Endothelial cell of umbilical vein (primary cell): Measurements from ENCODE around the gene RNF217. TPM values are rescaled to one million over a fixed set of nuclear protein-coding genes. Genes with fewer than 3 reads are reported as not detected.
"Not testable (repeated sequence)": the region's sequence is repeated elsewhere in the genome, so short reads cannot be mapped to it uniquely, and the experiment has no call there.

Experiments used
- BruUV-seq: library from RNA; stranded (reverse); fragments of 400-500 nt; replicated peaks from 2 replicates; lab custom pipeline; 2021; lab: Mats Ljungman, UMichigan
- CTCF ChIA-PET: fragments of 300-600, 350-600 bp; sonication (Branson Sonifier 250); formaldehyde crosslinking; loops from one replicate; lab custom pipeline; 2021; ENCODE audit warnings: antibody characterized with exemption, inconsistent platforms; lab: Charles Lee
- POLR2A ChIA-PET: fragments of 300-600, 350-600 bp; sonication (Branson Sonifier 250); formaldehyde crosslinking; loops from one replicate; lab custom pipeline; 2021; ENCODE audit warnings: antibody characterized with exemption, inconsistent platforms; lab: Charles Lee
- DNase-seq: peaks from one replicate; pipeline ENCODE4 v3.0.0-alpha.2; 2011; ENCODE audit warnings: low read depth, low spot score
- FAIRE-seq: peaks from 2 replicates; lab custom pipeline; 2011; peaks lifted over from hg19 to GRCh38; lab: Jason Lieb, UNC
- H2AFZ ChIP-seq: 2 replicates; pipeline ENCODE4 v1.6.0; 2012; ENCODE audit warnings: low read depth, low read length, control low read depth, inconsistent platforms
- H3K27ac ChIP-seq: 2 replicates; pipeline ENCODE4 v1.5.1; 2011; ENCODE audit warnings: low read depth, mild to moderate bottlenecking, control low read depth, low read length, moderate library complexity; ENCODE audit not compliant: insufficient read depth
- H3K27me3 ChIP-seq, 2 experiments: 2 replicates each; pipeline versions ENCODE4 v1.6.0 to v1.6.1; 2011; ENCODE audit warnings: low read length in 2 of 2, mixed read lengths in 1 of 2; ENCODE audit not compliant: control insufficient read depth in 2 of 2, insufficient read depth in 2 of 2
- H3K36me3 ChIP-seq, 2 experiments: 2 replicates in 1 of 2; 3 replicates in 1 of 2; pipeline ENCODE4 v1.5.1; 2011; ENCODE audit warnings: low read length in 2 of 2, mild to moderate bottlenecking in 1 of 2, moderate library complexity in 1 of 2; ENCODE audit not compliant: control insufficient read depth in 2 of 2, insufficient read depth in 2 of 2; ENCODE audit errors: extremely low read depth in 1 of 2
- H3K4me1 ChIP-seq: 3 replicates; pipeline ENCODE4 v1.5.1; 2011; ENCODE audit warnings: mild to moderate bottlenecking, low read length; ENCODE audit not compliant: control insufficient read depth, insufficient read depth; ENCODE audit errors: extremely low read depth
- H3K4me2 ChIP-seq: 2 replicates; pipeline ENCODE4 v1.6.1; 2011; ENCODE audit warnings: low read length, control low read depth, mixed read lengths; ENCODE audit not compliant: insufficient read depth
- H3K4me3 ChIP-seq, 3 experiments: fragments of 200-600 bp in 1 of 3; sonication (generic), shearing (Covaris generic) in 1 of 3; replicated peaks in 1 of 3; 2 replicates each; pipeline ENCODE4 v1.5.1; 2011 to 2016; ENCODE audit warnings: control low read depth in 3 of 3, low read length in 3 of 3, mild to moderate bottlenecking in 2 of 3, inconsistent platforms in 1 of 3, low read depth in 1 of 3, moderate library complexity in 1 of 3; ENCODE audit not compliant: insufficient read depth in 1 of 3
- H3K79me2 ChIP-seq: 2 replicates; pipeline ENCODE4 v1.6.0; 2012; ENCODE audit warnings: low read length, inconsistent platforms; ENCODE audit not compliant: control insufficient read depth, insufficient read depth
- H3K9ac ChIP-seq: replicated peaks from 2 replicates; pipeline ENCODE3; 2011; ENCODE audit warnings: low read length, control low read depth; ENCODE audit not compliant: insufficient read depth; ENCODE audit errors: extremely low read depth
- H3K9me1 ChIP-seq: replicated peaks from 3 replicates; pipeline ENCODE4 v1.6.0; 2011; ENCODE audit warnings: mild to moderate bottlenecking, low read length; ENCODE audit not compliant: control insufficient read depth, insufficient read depth; ENCODE audit errors: extremely low read depth
- H3K9me3 ChIP-seq: replicated peaks from 2 replicates; pipeline ENCODE4 v1.5.1; 2012; ENCODE audit warnings: low read length, inconsistent platforms; ENCODE audit not compliant: control insufficient read depth, insufficient read depth
- H4K20me1 ChIP-seq: replicated peaks from 2 replicates; pipeline ENCODE3; 2011; ENCODE audit warnings: mild to moderate bottlenecking, low read length; ENCODE audit not compliant: control insufficient read depth, insufficient read depth; ENCODE audit errors: extremely low read depth
- CTCF ChIP-seq, 2 donors: IDR thresholded peaks; 1 replicate in 1 of 2; 2 replicates in 1 of 2; pipeline ENCODE4 v1.5.1; 2011; ENCODE audit warnings: low read length in 2 of 2, mild to moderate bottlenecking in 2 of 2, moderate library complexity in 2 of 2, control low read depth in 1 of 2, inconsistent platforms in 1 of 2, low read depth in 1 of 2; ENCODE audit not compliant: insufficient read depth in 1 of 2; ENCODE audit errors: extremely low read depth in 1 of 2
- EZH2 ChIP-seq: IDR thresholded peaks from 2 replicates; pipeline ENCODE4 v1.6.1; 2012; ENCODE audit warnings: borderline replicate concordance, low read depth, mild to moderate bottlenecking, moderate library complexity, low read length, inconsistent platforms; ENCODE audit not compliant: severe bottlenecking
- FOS ChIP-seq: IDR thresholded peaks from 2 replicates; pipeline ENCODE4 v1.6.1; 2011; ENCODE audit warnings: mild to moderate bottlenecking, low read length, moderate library complexity, borderline replicate concordance; ENCODE audit not compliant: insufficient read depth
- GATA2 ChIP-seq: IDR thresholded peaks from 2 replicates; pipeline ENCODE4 v1.7.0; 2011; ENCODE audit warnings: low read depth, mild to moderate bottlenecking, moderate library complexity, mixed read lengths, low read length; ENCODE audit not compliant: insufficient read length, insufficient read depth
- JUN ChIP-seq: IDR thresholded peaks from 2 replicates; pipeline ENCODE4 v1.6.1; 2011; ENCODE audit warnings: borderline replicate concordance, low read depth; ENCODE audit not compliant: insufficient read length, insufficient read depth
- MAX ChIP-seq: IDR thresholded peaks from 2 replicates; pipeline ENCODE4 v1.6.1; 2011; ENCODE audit not compliant: insufficient read depth, insufficient read length
- MYC ChIP-seq: IDR thresholded peaks from one replicate; pipeline ENCODE4 v1.6.1; 2011; ENCODE audit warnings: mild to moderate bottlenecking, low read depth, low read length
- POLR2A ChIP-seq: IDR thresholded peaks from 2 replicates; pipeline ENCODE4 v1.6.1; 2012; ENCODE audit warnings: low read depth, mild to moderate bottlenecking, control low read depth, low read length
- POLR2AphosphoS5 ChIP-seq: IDR thresholded peaks from 2 replicates; pipeline ENCODE4 v1.6.1; 2012; ENCODE audit warnings: low read depth, mild to moderate bottlenecking, control low read depth, low read length, moderate library complexity; ENCODE audit not compliant: insufficient read depth
- dilution Hi-C: fragments of 300-500 bp; cut with MboI; formaldehyde crosslinking; loops from one replicate; pipeline ENCODE4 v1.15.0; 2019; ENCODE audit warnings: low sequenced_read_pairs; ENCODE audit not compliant: extremely low pct_ligation_motif_present
- intact Hi-C: fragments of 100-400 bp; cut with micrococcal nuclease; formaldehyde crosslinking; loops from one replicate; pipeline ENCODE4 v1.10.0; 2022
- polyA plus RNA-seq, 4 experiments: library from polyadenylated mRNA; depleted of rRNA in 3 of 4; stranded (reverse) in 3 of 4; unstranded in 1 of 4; fragments of >200 nt; gene quantifications; 2 replicates each; pipeline versions ENCODE4 v1.2.1 to v1.2.3, GENCODE V29; 2011 to 2012; ENCODE audit warnings: missing spikeins in 1 of 4
- total RNA-seq: library from RNA; stranded (reverse); gene quantifications from 2 replicates; pipeline ENCODE4 v1.2.3, GENCODE V29; 2021

The RNF217 gene
- total and polyA plus RNA-seq, 2 donors (not counting 3 experiments of a cell fraction or from before 2014, with no cell fraction given), result 8.8 to 32.5 TPM

DNA sequence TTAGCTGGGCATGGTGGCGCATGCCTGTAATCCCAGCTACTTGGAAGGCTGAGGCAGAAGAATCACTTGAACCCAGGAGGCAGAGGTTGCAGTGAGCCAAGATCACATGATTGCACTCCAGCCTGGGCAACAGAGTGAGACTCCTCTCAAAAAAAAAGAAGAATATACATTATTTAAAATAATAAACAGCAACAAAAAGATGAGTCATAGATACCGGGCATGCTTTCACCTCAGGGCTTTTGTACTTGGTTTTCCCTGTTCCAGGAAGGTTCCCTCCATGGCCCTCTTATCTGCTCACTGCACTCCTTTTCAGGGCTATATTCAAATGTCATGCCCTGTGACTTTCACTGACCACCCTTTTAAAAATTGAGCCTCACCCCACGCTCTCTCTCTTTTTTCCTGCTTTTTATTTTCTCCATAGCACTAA, 3.2 kb downstream of the RNF217 start:
- DNase-seq (peak; percentile 62), FAIRE-seq (peak; percentile 80)
- peaks cover 71% of the 10 kb centered on the region for H3K79me2 ChIP-seq
- intact Hi-C loops, result loop anchor here (2.0 kb wide), 1 partner anchor 49 kb away; no protein-coding TSS in a partner anchor
- H4K20me1 ChIP-seq, H2AFZ ChIP-seq, H3K36me3 ChIP-seq, BruUV-seq, H3K9me3 ChIP-seq, dilution Hi-C loops, H3K9ac ChIP-seq, H3K27me3 ChIP-seq, POLR2A ChIA-PET, H3K9me1 ChIP-seq: not testable (repeated sequence)
- CTCF ChIA-PET, result interaction anchor here (1.0 to 1.4 kb wide), 2 partner anchors 10 to 149 kb away, joined by 3 to 7 read pairs; no protein-coding TSS in a partner anchor
- peak overlapping the region; percentile 32 for H3K4me2 ChIP-seq
- TF ChIP-seq JUN, result peak; percentile 60
- TF ChIP-seq FOS, result peak; percentile 54
- peak; percentile 33 for TF ChIP-seq GATA2
- peaks cover 48% of the 10 kb centered on the region for H3K4me1 ChIP-seq
- peak overlapping the region; percentile 50 for H3K27ac ChIP-seq
- peak overlapping the region in 1 of 3 experiments; percentile 3 for H3K4me3 ChIP-seq

DNA sequence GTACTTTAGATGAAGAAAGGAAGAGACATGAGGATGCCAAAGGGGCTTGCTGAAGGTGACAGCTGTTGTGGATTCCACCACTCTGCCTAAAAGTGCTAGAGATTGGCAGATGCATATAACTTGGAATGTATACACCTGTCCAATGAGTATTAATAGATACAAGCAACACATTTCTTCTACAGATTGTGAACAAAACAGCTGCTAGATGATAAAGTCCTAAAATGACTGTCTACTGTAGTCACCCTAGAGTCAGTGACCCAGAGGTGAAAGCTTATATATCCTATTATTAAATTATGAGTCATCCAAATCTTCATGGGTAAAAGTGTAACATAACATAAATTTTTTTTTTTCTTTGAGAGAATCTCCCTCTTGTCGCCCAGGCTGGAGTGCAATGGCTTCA, 5.2 kb downstream of the RNF217 start:
- Histone ChIP-seq H3K27me3 (no peaks in the 10 kb centered on the region), H2AFZ (no peak overlapping the region), H3K36me3 (peaks cover 0 to 5% of the 10 kb centered on the region in 2 experiments), H3K4me1 (peaks cover 37% of the 10 kb centered on the region), H4K20me1 (no peaks in the 10 kb centered on the region), H3K9me3 (no peaks in the 10 kb centered on the region), H3K27ac (no peak overlapping the region), H3K4me3 (no peak overlapping the region), H3K79me2 (peaks cover 80% of the 10 kb centered on the region), H3K9me1 (no peaks in the 10 kb centered on the region), H3K4me2 (no peak overlapping the region), H3K9ac (no peak overlapping the region)
- DNase-seq (peak; percentile 16), FAIRE-seq (no peak)
- intact Hi-C loops, result no loop called here
- no TSS peak for BruUV-seq
- CTCF ChIA-PET, result interaction anchor here (1.3 kb wide), 1 partner anchor 146 kb away, joined by 6 read pairs; no protein-coding TSS in a partner anchor
- dilution Hi-C loops, result no loop called here
- TF ChIP-seq POLR2A, result no peak
- no peak for TF ChIP-seq POLR2AphosphoS5
- TF ChIP-seq MYC, result no peak
- TF ChIP-seq CTCF (IDR thresholded peaks at IDR 0.05; ENCODE audit: extremely low read depth in 1 of 2, insufficient read depth in 1 of 2, low read depth in 1 of 2, low read length in 2 of 2), result no peak
- TF ChIP-seq JUN, result peak; percentile 28
- TF ChIP-seq FOS, result peak; percentile 65
- no peak for TF ChIP-seq MAX
- no peak for TF ChIP-seq EZH2
- TF ChIP-seq GATA2, result no peak
- POLR2A ChIA-PET, result no interaction called here
